Measurements from ENCODE around the gene ANGPTL8.

Gene ANGPTL8

GRCh38 chr19:11239377-11240000 is at the start of gene ANGPTL8:
Gene ANGPTL8 (plus strand): TSS chr19:11239619. CDS start chr19:11239638, 19 bp downstream.
- no peak for DNase-seq (ENCODE audit: low read depth in 2 of 2)

GRCh38 chr19:11190501-11190900 is 48.9 kb upstream of the ANGPTL8 start:
- no peak for DNase-seq (ENCODE audit: low read depth in 2 of 2)

- DNase-seq (ENCODE audit: low read depth in 2 of 2), result no peak
Observed at GRCh38 chr19:11191273-11191755, 48.1 kb upstream of the ANGPTL8 start.

- DNase-seq (ENCODE audit: low read depth in 2 of 2), result no peak
Observed at GRCh38 chr19:11191934-11192333, 47.5 kb upstream of the ANGPTL8 start.

GRCh38 chr19:11192957-11193939 is 46.2 kb upstream of the ANGPTL8 start:
- DNase-seq (ENCODE audit: low read depth in 2 of 2), result no peak

GRCh38 chr19:11194173-11194572 is 45.2 kb upstream of the ANGPTL8 start:
- DNase-seq (ENCODE audit: low read depth in 2 of 2), result no peak

- DNase-seq (ENCODE audit: low read depth in 2 of 2), result no peak
Observed at GRCh38 chr19:11194656-11195558, 44.5 kb upstream of the ANGPTL8 start.

GRCh38 chr19:11195681-11196080 is 43.7 kb upstream of the ANGPTL8 start:
- no peak for DNase-seq (ENCODE audit: low read depth in 2 of 2)

- no peak for DNase-seq (ENCODE audit: low read depth in 2 of 2)
Observed at GRCh38 chr19:11196406-11197287, 42.8 kb upstream of the ANGPTL8 start.

- DNase-seq (ENCODE audit: low read depth in 2 of 2), result peak; percentile 35 to 51
Observed at GRCh38 chr19:11197291-11198174, 41.9 kb upstream of the ANGPTL8 start, which contains the start of gene KANK2. Gene KANK2 (minus strand): TSS chr19:11197545. CDS start chr19:11194511, 3,034 bp downstream.

- no peak for DNase-seq (ENCODE audit: low read depth in 2 of 2)
Observed at GRCh38 chr19:11198175-11198534, 41.3 kb upstream of the ANGPTL8 start.

GRCh38 chr19:11198769-11199424 is 40.5 kb upstream of the ANGPTL8 start:
- DNase-seq (ENCODE audit: low read depth in 2 of 2), result no peak

- DNase-seq (ENCODE audit: low read depth in 2 of 2), result no peak
Observed at GRCh38 chr19:11199517-11199916, 39.9 kb upstream of the ANGPTL8 start.

- DNase-seq (ENCODE audit: low read depth in 2 of 2), result no peak
Observed at GRCh38 chr19:11200015-11200574, 39.3 kb upstream of the ANGPTL8 start.

- no peak for DNase-seq (ENCODE audit: low read depth in 2 of 2)
Observed at GRCh38 chr19:11200931-11201330, 38.5 kb upstream of the ANGPTL8 start.

GRCh38 chr19:11201791-11202190 is 37.6 kb upstream of the ANGPTL8 start:
- DNase-seq (ENCODE audit: low read depth in 2 of 2), result no peak

GRCh38 chr19:11202488-11203193 is 36.8 kb upstream of the ANGPTL8 start:
- no peak for DNase-seq (ENCODE audit: low read depth in 2 of 2)
